OCI-LY7 (cell line): Measurements from ENCODE around the gene PAK3.

ENCODE experiments used
- CTCF ChIP-seq: fragments of 200-600 bp; sonication (generic); conservative IDR thresholded peaks from 2 replicates; pipeline ENCODE4 v1.5.1; 2014; ENCODE audit warnings: mild to moderate bottlenecking, antibody characterized with exemption, low read length, moderate library complexity, mixed read lengths
- EZH2phosphoT487 ChIP-seq: fragments of 200-600 bp; sonication (generic); IDR thresholded peaks from 2 replicates; pipeline ENCODE4 v1.6.1; 2018; ENCODE audit warnings: low read depth, borderline replicate concordance, mild to moderate bottlenecking, mixed run types, antibody characterized with exemption, low read length, moderate library complexity, mixed read lengths

GRCh38 chrX:111100191-111100590 is 4.2 kb downstream of the PAK3 start:
- TF ChIP-seq EZH2phosphoT487 (no peak), CTCF (peak; percentile 66)
